H1 (cell line): ENCODE data around the gene ABCA2. TPM values are rescaled to one million over a fixed set of nuclear protein-coding genes. Genes with fewer than 3 reads are reported as not detected.
"Not testable (repeated sequence)": the region's sequence is repeated elsewhere in the genome, so short reads cannot be mapped to it uniquely, and the experiment has no call there.

Experiments
- CTCF ChIA-PET: fragments of 300-600 bp; sonication (Branson Sonifier 250); formaldehyde crosslinking; loops from one replicate; lab custom pipeline; 2021; ENCODE audit not compliant: partially characterized antibody; lab: Charles Lee
- POLR2A ChIA-PET: fragments of 300-600 bp; sonication (Branson Sonifier 250); formaldehyde crosslinking; loops from one replicate; lab custom pipeline; 2021; ENCODE audit warnings: inconsistent platforms; ENCODE audit not compliant: partially characterized antibody; lab: Charles Lee
- DNase-seq, 2 experiments: peaks; one replicate each; pipeline versions ENCODE4 v3.0.0 to v3.0.0-alpha.2; 2010 to 2022; ENCODE audit warnings: low spot score in 2 of 2, low read depth in 1 of 2, mixed read lengths in 1 of 2
- FAIRE-seq: peaks from 2 replicates; lab custom pipeline; 2011; peaks lifted over from hg19 to GRCh38; lab: Jason Lieb, UNC
- H2AFZ ChIP-seq: 2 replicates; pipeline ENCODE4 v1.8.1; 2012; ENCODE audit warnings: low read length, inconsistent platforms
- H2AK5ac ChIP-seq: 2 replicates; pipeline ENCODE4 v1.6.1; 2013; ENCODE audit warnings: low read depth, low read length
- H2BK120ac ChIP-seq: replicated peaks from 2 replicates; pipeline ENCODE3; 2013; ENCODE audit warnings: low read depth, low read length, inconsistent platforms
- H2BK12ac ChIP-seq: 2 replicates; pipeline ENCODE4 v1.6.1; 2013; ENCODE audit warnings: low read depth, low read length
- H2BK15ac ChIP-seq: 2 replicates; pipeline ENCODE4 v1.6.1; 2013; ENCODE audit warnings: low read length
- H2BK20ac ChIP-seq: 2 replicates; pipeline ENCODE4 v1.6.1; 2013; ENCODE audit warnings: low read length
- H2BK5ac ChIP-seq: 2 replicates; pipeline ENCODE4 v1.6.1; 2013; ENCODE audit warnings: low read depth, low read length
- H3K14ac ChIP-seq: 2 replicates; pipeline ENCODE4 v1.6.1; 2013; ENCODE audit warnings: inconsistent platforms; ENCODE audit not compliant: insufficient read length
- H3K18ac ChIP-seq: 2 replicates; pipeline ENCODE4 v1.6.1; 2013; ENCODE audit warnings: low read length; ENCODE audit errors: extremely low read depth
- H3K23ac ChIP-seq: 2 replicates; pipeline ENCODE4 v1.6.1; 2013; ENCODE audit warnings: inconsistent platforms; ENCODE audit not compliant: insufficient read length
- H3K23me2 ChIP-seq: 2 replicates; pipeline ENCODE4 v1.6.1; 2013; ENCODE audit warnings: low read depth, low read length
- H3K27ac ChIP-seq: 2 replicates; pipeline ENCODE4 v1.6.1; 2011; ENCODE audit warnings: low read depth, low read length, inconsistent platforms
- H3K27me3 ChIP-seq, 4 experiments: replicated peaks in 1 of 4; 1 replicate in 1 of 4; 2 replicates in 3 of 4; pipeline versions ENCODE4 v1.6.1 to v1.8.1; 2011 to 2013; ENCODE audit warnings: low read length in 3 of 4, mild to moderate bottlenecking in 3 of 4, inconsistent platforms in 2 of 4, mixed read lengths in 2 of 4, moderate library complexity in 1 of 4; ENCODE audit not compliant: control insufficient read depth in 3 of 4, insufficient read depth in 3 of 4; ENCODE audit errors: extremely low read depth in 1 of 4
- H3K36me3 ChIP-seq, 4 experiments: 2 replicates each; pipeline versions ENCODE4 v1.6.1 to v1.8.1; 2011 to 2013; ENCODE audit warnings: mild to moderate bottlenecking in 4 of 4, low read length in 3 of 4, moderate library complexity in 2 of 4, control low read depth in 1 of 4, inconsistent platforms in 1 of 4; ENCODE audit not compliant: insufficient read depth in 4 of 4, control insufficient read depth in 2 of 4
- H3K4ac ChIP-seq: replicated peaks from 2 replicates; pipeline ENCODE3; 2013; ENCODE audit warnings: low read length, low read depth, mixed read lengths, inconsistent platforms; ENCODE audit not compliant: insufficient read length
- H3K4me1 ChIP-seq, 4 experiments: replicated peaks in 1 of 4; 1 replicate in 1 of 4; 2 replicates in 3 of 4; pipeline versions ENCODE4 v1.6.1 to v1.8.1; 2011 to 2013; ENCODE audit warnings: low read length in 3 of 4, inconsistent platforms in 2 of 4, mixed read lengths in 1 of 4; ENCODE audit not compliant: insufficient read depth in 4 of 4, control insufficient read depth in 3 of 4
- H3K4me2 ChIP-seq, 2 experiments: 2 replicates each; pipeline versions ENCODE4 v1.6.1 to v1.8.1; 2011 to 2013; ENCODE audit warnings: low read depth in 2 of 2, low read length in 2 of 2, control low read depth in 1 of 2, inconsistent platforms in 1 of 2, mild to moderate bottlenecking in 1 of 2; ENCODE audit not compliant: insufficient read depth in 1 of 2
- H3K4me3 ChIP-seq, 4 experiments: fragments of 200-600, 300-600 bp in 1 of 4; sonication (generic), shearing (Covaris generic), sonication (Bioruptor Twin) in 1 of 4; 2 replicates each; pipeline versions ENCODE4 v1.5.1 to v1.8.1; 2011 to 2016; ENCODE audit warnings: low read length in 4 of 4, low read depth in 3 of 4, control low read depth in 2 of 4, inconsistent platforms in 2 of 4, mild to moderate bottlenecking in 2 of 4, mixed read lengths in 1 of 4, moderate library complexity in 1 of 4; ENCODE audit not compliant: insufficient read depth in 2 of 4; ENCODE audit errors: extremely low read depth in 1 of 4
- H3K56ac ChIP-seq: replicated peaks from 2 replicates; pipeline ENCODE3; 2013; ENCODE audit warnings: low read depth, mild to moderate bottlenecking, mixed read lengths, low read length, inconsistent platforms; ENCODE audit not compliant: insufficient read length
- H3K79me1 ChIP-seq: 2 replicates; pipeline ENCODE4 v1.6.1; 2013; ENCODE audit warnings: low read depth, low read length, control low read depth
- H3K79me2 ChIP-seq, 2 experiments: 2 replicates each; pipeline versions ENCODE4 v1.6.1 to v1.8.1; 2012 to 2013; ENCODE audit warnings: low read length in 2 of 2, mild to moderate bottlenecking in 2 of 2, inconsistent platforms in 1 of 2; ENCODE audit not compliant: insufficient read depth in 2 of 2, control insufficient read depth in 1 of 2
- H3K9ac ChIP-seq, 4 experiments: replicated peaks in 1 of 4; 1 replicate in 1 of 4; 2 replicates in 3 of 4; pipeline versions ENCODE4 v1.6.1 to v1.8.1; 2011 to 2013; ENCODE audit warnings: low read depth in 3 of 4, low read length in 3 of 4, control low read depth in 2 of 4, mild to moderate bottlenecking in 2 of 4, moderate library complexity in 2 of 4, inconsistent platforms in 1 of 4; ENCODE audit errors: extremely low read depth in 1 of 4
- H3K9me3 ChIP-seq, 2 experiments: 2 replicates each; pipeline versions ENCODE4 v1.6.1 to v1.8.1; 2012 to 2013; ENCODE audit warnings: mild to moderate bottlenecking in 2 of 2, moderate library complexity in 2 of 2, control low read depth in 1 of 2, inconsistent platforms in 1 of 2, low read depth in 1 of 2, low read length in 1 of 2, mixed read lengths in 1 of 2; ENCODE audit not compliant: insufficient read depth in 2 of 2
- H4K20me1 ChIP-seq, 2 experiments: replicated peaks in 1 of 2; 2 replicates each; pipeline versions ENCODE3 to v1.8.1; 2011 to 2013; ENCODE audit warnings: inconsistent platforms in 2 of 2, low read length in 2 of 2, mild to moderate bottlenecking in 1 of 2; ENCODE audit not compliant: insufficient read depth in 2 of 2, control insufficient read depth in 1 of 2
- H4K5ac ChIP-seq: 2 replicates; pipeline ENCODE4 v1.6.1; 2013; ENCODE audit warnings: low read length, low read depth, mixed read lengths, inconsistent platforms; ENCODE audit not compliant: insufficient read length
- H4K8ac ChIP-seq: 2 replicates; pipeline ENCODE4 v1.8.0; 2013; ENCODE audit warnings: mild to moderate bottlenecking, moderate library complexity, low read length, inconsistent platforms; ENCODE audit not compliant: insufficient read depth; ENCODE audit errors: extremely low read depth
- H4K91ac ChIP-seq: replicated peaks from 2 replicates; pipeline ENCODE3; 2013; ENCODE audit warnings: low read length, mixed read lengths, inconsistent platforms; ENCODE audit not compliant: insufficient read length
- FOSL1 ChIP-seq: IDR thresholded peaks from 2 replicates; pipeline ENCODE4 v1.6.1; 2011; ENCODE audit warnings: mild to moderate bottlenecking, low read depth, low read length, moderate library complexity; ENCODE audit not compliant: insufficient read depth
- PHF8 ChIP-seq: fragments of 200-600 bp; sonication (generic); conservative IDR thresholded peaks from 2 replicates; pipeline ENCODE4 v1.7.1; 2012; ENCODE audit warnings: low read depth, mild to moderate bottlenecking, inconsistent platforms, low read length, moderate library complexity
- RAD21 ChIP-seq, 2 experiments: IDR thresholded peaks in 1 of 2; conservative IDR thresholded peaks in 1 of 2; 2 replicates each; pipeline ENCODE4 v1.6.1; 2011; ENCODE audit warnings: low read depth in 2 of 2, low read length in 2 of 2, improper control_type of control experiment in 1 of 2, inconsistent platforms in 1 of 2, mild to moderate bottlenecking in 1 of 2, moderate library complexity in 1 of 2
- SRF ChIP-seq: IDR thresholded peaks from 2 replicates; pipeline ENCODE4 v1.6.1; 2011; ENCODE audit warnings: mild to moderate bottlenecking, low read depth, low read length, moderate library complexity
- TEAD4 ChIP-seq: IDR thresholded peaks from 2 replicates; pipeline ENCODE4 v1.6.1; 2012; ENCODE audit warnings: low read depth, low read length, inconsistent platforms, mixed read lengths
- WGBS, 2 experiments: shearing (Covaris generic) in 1 of 2; methylation state at CpG; one replicate each; pipeline versions ENCODE4 v1.1.6 to v1.1.7; 2013 to 2015; ENCODE audit warnings: low lambda C conversion rate in 2 of 2, mixed read lengths in 2 of 2, inconsistent platforms in 1 of 2, low coverage in 1 of 2, missing lambda C conversion rate in 1 of 2; ENCODE audit not compliant: insufficient replicate concordance in 2 of 2, insufficient coverage in 1 of 2, insufficient read length in 1 of 2; ENCODE audit errors: extremely low coverage in 1 of 2, missing lambda C conversion rate in 1 of 2; 5-methylcytosine and 5-hydroxymethylcytosine counted together
- polyA plus RNA-seq, 7 experiments: library from polyadenylated mRNA; depleted of rRNA in 3 of 7; stranded (reverse) in 5 of 7; unstranded in 2 of 7; fragments of >200 nt in 5 of 7; fragments of 200-250 nt in 2 of 7; gene quantifications; 1 replicate in 5 of 7; 2 replicates in 1 of 7; 4 replicates in 1 of 7; pipeline versions ENCODE4 v1.2.1 to v1.2.3, GENCODE V29; 2011 to 2013; ENCODE audit warnings: missing spikeins in 2 of 7, mixed read lengths in 2 of 7
- total RNA-seq: library from RNA; stranded (reverse); fragmentation: NEBNext Ultra II Directional; extraction: Animal tissue kit (Norgen Biotek cat#: 25700); gene quantifications from 2 replicates; pipeline ENCODE4 v1.2.1, GENCODE V29; 2021

ABCA2 gene
- total and polyA plus RNA-seq, 2 of the 8 experiments (the other 6 are each of a cell fraction or from before 2014, with no cell fraction given), result 12.5 to 14.3 TPM

DNA sequence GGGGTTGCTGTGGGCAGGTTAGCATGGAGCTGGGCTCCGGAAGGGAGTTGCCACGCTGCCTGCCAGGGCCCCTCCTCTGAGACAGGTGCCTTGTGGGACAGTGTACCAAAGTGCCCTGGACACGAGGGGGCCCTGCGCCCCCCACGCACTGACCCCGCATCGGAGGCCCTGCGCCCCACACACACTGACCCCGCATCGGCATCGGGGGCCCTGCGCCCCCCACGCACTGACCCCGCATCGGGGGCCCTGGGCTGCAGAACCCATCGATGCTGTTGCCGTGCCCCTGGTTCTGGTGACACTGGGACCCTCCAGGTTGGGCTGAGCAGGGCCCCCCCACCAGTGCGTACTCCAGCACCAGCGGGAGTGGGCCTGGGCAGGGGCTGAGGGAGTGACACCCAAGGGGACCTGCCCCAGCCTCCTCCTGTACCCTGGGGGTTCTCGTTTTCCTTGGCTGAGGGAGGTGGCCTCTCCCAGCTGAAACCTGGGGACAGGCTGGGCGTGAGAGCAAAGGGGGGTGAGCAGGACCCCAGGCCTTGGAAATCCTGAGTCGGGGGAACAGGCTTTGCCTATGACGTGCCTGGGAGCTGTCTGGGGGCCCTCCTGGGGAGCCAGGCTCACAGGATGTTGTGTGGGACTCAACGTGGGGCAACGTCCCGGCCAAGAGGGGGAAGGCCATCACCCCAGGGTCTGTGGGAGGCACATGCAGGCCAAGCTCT is 35.4 kb upstream of the ABCA2 start (continued):
- TF ChIP-seq SRF (no peak), RAD21 (IDR thresholded peaks at IDR 0.05 in 1 of 2, conservative IDR thresholded peaks at IDR 0.05 in 1 of 2; ENCODE audit: low read depth in 2 of 2, low read length in 2 of 2) (no peak), TEAD4 (no peak), FOSL1 (no peak), PHF8 (no peak)

- DNase-seq, result not testable (repeated sequence)
- WGBS, 2 experiments, result 90% methylated on average over 4 of the region's 9 CpGs; no CpG with 5 or more reads in 1 of the 2 experiments
Observed at GRCh38 chr9:137062798-137063197, 34.8 kb upstream of the ABCA2 start.

More at GRCh38 chr9:137062798-137063197, 34.8 kb upstream of the ABCA2 start:
- H2AFZ ChIP-seq, H2AK5ac ChIP-seq, H2BK15ac ChIP-seq, H3K18ac ChIP-seq, H3K36me3 ChIP-seq, H3K4me1 ChIP-seq, H2BK20ac ChIP-seq, H3K14ac ChIP-seq, H3K79me1 ChIP-seq, H3K27ac ChIP-seq, H4K8ac ChIP-seq, H3K4ac ChIP-seq, H3K79me2 ChIP-seq, H3K56ac ChIP-seq, FAIRE-seq, H2BK120ac ChIP-seq, H3K23me2 ChIP-seq, H3K9me3 ChIP-seq, H3K23ac ChIP-seq, H3K9ac ChIP-seq, H2BK12ac ChIP-seq, H4K5ac ChIP-seq, H3K27me3 ChIP-seq, H3K4me2 ChIP-seq, H2BK5ac ChIP-seq, H4K91ac ChIP-seq, H3K4me3 ChIP-seq: not testable (repeated sequence)
- ChIA-PET CTCF (interaction anchor here (0.7 to 13.5 kb wide), 8 partner anchors 13 to 76 kb away, joined by 3 to 291 read pairs (median 40); partner anchors contain the start of genes ABCA2, FUT7, GRIN1 and MAN1B1), POLR2A (interaction anchor here (1.1 to 1.5 kb wide), 2 partner anchors 10 to 43 kb away, joined by 3 read pairs; no protein-coding TSS in a partner anchor)
- peaks cover 8 to 10% of the 10 kb centered on the region in 2 experiments for H4K20me1 ChIP-seq
